Loucy (cell line): Measurements from ENCODE around the gene LVRN.

Source experiments
- H2AFZ ChIP-seq: fragments of 200-600 bp; sonication (generic); 2 replicates; pipeline ENCODE4 v1.6.0; 2016; ENCODE audit warnings: antibody characterized with exemption, mild to moderate bottlenecking, low read length, moderate library complexity
- H3F3A ChIP-seq: fragments of 200-600 bp; 2 replicates; pipeline ENCODE4 v1.6.0; 2016; ENCODE audit warnings: antibody characterized with exemption, low read depth, mild to moderate bottlenecking
- H3K27me3 ChIP-seq: fragments of 200-600 bp; sonication (generic); 2 replicates; pipeline ENCODE4 v1.6.1; 2014; ENCODE audit warnings: low read length, mild to moderate bottlenecking; ENCODE audit not compliant: insufficient read depth, poor library complexity, severe bottlenecking
- H3K36me3 ChIP-seq: fragments of 200-600 bp; sonication (generic); 2 replicates; pipeline ENCODE4 v1.6.1; 2016; ENCODE audit warnings: low read length; ENCODE audit not compliant: insufficient read depth
- H3K4me1 ChIP-seq: fragments of 200-600 bp; sonication (generic); 2 replicates; pipeline ENCODE4 v1.5.1; 2014; ENCODE audit warnings: low read length, mild to moderate bottlenecking; ENCODE audit not compliant: insufficient read depth, poor library complexity, severe bottlenecking
- H3K4me2 ChIP-seq: fragments of 200-600 bp; sonication (generic); 2 replicates; pipeline ENCODE4 v1.6.0; 2014; ENCODE audit warnings: antibody characterized with exemption, low read length, low read depth, mild to moderate bottlenecking; ENCODE audit not compliant: poor library complexity, severe bottlenecking
- H3K4me3 ChIP-seq: fragments of 200-600 bp; sonication (generic); 2 replicates; pipeline ENCODE4 v1.5.1; 2014; ENCODE audit warnings: low read length, mild to moderate bottlenecking, mixed read lengths; ENCODE audit not compliant: poor library complexity, severe bottlenecking
- H3K79me2 ChIP-seq: fragments of 200-600 bp; sonication (generic); 2 replicates; pipeline ENCODE4 v1.6.1; 2014; ENCODE audit warnings: low read length; ENCODE audit not compliant: insufficient read depth
- H3K9ac ChIP-seq: fragments of 200-600 bp; sonication (generic); 2 replicates; pipeline ENCODE4 v1.6.0; 2014; ENCODE audit warnings: mild to moderate bottlenecking, low read depth, low read length, moderate library complexity; ENCODE audit not compliant: poor library complexity, severe bottlenecking
- H3K9me2 ChIP-seq: fragments of 200-600 bp; sonication (generic); replicated peaks from 2 replicates; pipeline ENCODE4 v1.6.1; 2016; ENCODE audit warnings: low read depth, low read length, mixed read lengths
- H3K9me3 ChIP-seq: fragments of 200-600 bp; sonication (generic); 2 replicates; pipeline ENCODE4 v1.6.1; 2014; ENCODE audit warnings: mild to moderate bottlenecking, antibody characterized with exemption, low read length, low read depth; ENCODE audit not compliant: insufficient read depth
- H4K20me1 ChIP-seq: fragments of 200-600 bp; sonication (generic); 2 replicates; pipeline ENCODE4 v1.6.0; 2014; ENCODE audit warnings: antibody characterized with exemption, low read length, mild to moderate bottlenecking; ENCODE audit not compliant: insufficient read depth, poor library complexity, severe bottlenecking
- EZH2phosphoT487 ChIP-seq: fragments of 200-600 bp; IDR thresholded peaks from 2 replicates; pipeline ENCODE4 v1.6.1; 2018; ENCODE audit warnings: antibody characterized with exemption, mild to moderate bottlenecking, moderate library complexity, borderline replicate concordance
- TF ChIP-seq, protein P1 (sequence below): fragments of 200-600 bp; sonication (generic); conservative IDR thresholded peaks from 2 replicates; pipeline ENCODE4 v1.5.1; 2014; ENCODE audit warnings: mild to moderate bottlenecking, antibody characterized with exemption, low read length

The LVRN gene

DNA sequence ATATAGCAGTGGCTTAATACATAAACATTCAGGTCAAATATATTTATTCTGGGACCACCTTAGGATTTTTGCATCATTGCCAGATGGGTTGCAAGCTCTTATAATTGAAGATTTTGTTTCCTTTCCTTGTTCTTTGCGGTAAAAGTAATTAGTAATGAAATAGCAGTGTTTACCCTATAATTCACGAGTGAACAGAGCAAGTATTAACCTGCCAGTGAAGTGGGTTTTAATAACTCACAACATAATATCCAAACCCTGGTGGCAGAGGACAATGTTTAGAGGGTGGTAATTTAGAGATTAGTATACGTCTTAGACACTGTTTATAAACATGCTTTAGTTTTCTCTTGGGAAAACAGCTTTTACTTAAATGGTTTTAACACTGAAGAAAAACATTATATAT is 81.8 kb downstream of the LVRN start:
- no peaks in the 10 kb centered on the region for H3K9me2 ChIP-seq
- no peak overlapping the region for H3K9ac ChIP-seq
- no peaks in the 10 kb centered on the region for H3K79me2 ChIP-seq
- H3F3A ChIP-seq, result no peaks in the 10 kb centered on the region
- H3K4me2 ChIP-seq, result no peak overlapping the region
- H4K20me1 ChIP-seq, result no peaks in the 10 kb centered on the region
- H3K27me3 ChIP-seq, result no peaks in the 10 kb centered on the region
- H3K9me3 ChIP-seq, result no peaks in the 10 kb centered on the region
- H3K4me1 ChIP-seq, result peaks cover 6% of the 10 kb centered on the region
- H3K4me3 ChIP-seq, result no peak overlapping the region
- H3K36me3 ChIP-seq, result no peaks in the 10 kb centered on the region
- TF ChIP-seq, protein P1, sequence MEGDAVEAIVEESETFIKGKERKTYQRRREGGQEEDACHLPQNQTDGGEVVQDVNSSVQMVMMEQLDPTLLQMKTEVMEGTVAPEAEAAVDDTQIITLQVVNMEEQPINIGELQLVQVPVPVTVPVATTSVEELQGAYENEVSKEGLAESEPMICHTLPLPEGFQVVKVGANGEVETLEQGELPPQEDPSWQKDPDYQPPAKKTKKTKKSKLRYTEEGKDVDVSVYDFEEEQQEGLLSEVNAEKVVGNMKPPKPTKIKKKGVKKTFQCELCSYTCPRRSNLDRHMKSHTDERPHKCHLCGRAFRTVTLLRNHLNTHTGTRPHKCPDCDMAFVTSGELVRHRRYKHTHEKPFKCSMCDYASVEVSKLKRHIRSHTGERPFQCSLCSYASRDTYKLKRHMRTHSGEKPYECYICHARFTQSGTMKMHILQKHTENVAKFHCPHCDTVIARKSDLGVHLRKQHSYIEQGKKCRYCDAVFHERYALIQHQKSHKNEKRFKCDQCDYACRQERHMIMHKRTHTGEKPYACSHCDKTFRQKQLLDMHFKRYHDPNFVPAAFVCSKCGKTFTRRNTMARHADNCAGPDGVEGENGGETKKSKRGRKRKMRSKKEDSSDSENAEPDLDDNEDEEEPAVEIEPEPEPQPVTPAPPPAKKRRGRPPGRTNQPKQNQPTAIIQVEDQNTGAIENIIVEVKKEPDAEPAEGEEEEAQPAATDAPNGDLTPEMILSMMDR, result no peak
- TF ChIP-seq EZH2phosphoT487, result no peak
- H2AFZ ChIP-seq, result no peak overlapping the region

DNA sequence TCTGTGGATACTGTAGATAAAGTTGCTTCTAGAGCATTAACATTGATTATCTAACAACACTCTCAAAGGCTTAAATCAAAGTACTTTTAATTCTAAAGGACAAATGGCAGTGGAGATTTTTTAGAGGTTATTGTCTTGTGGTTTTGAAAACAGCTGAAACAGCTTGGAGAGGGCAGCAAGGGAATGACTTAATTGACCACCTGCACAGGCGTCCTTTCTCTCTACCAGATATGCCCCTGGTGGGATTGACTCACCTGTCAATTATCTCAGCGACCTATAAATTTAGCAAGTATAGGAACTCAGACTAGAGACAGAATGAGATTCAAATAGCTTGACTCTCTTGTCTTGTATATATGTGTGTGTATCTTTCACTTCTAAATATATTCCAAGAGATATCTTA is 83.5 kb downstream of the LVRN start:
- Histone ChIP-seq H3K9me2 (no peaks in the 10 kb centered on the region), H2AFZ (no peak overlapping the region), H3K4me2 (no peak overlapping the region), H3F3A (no peaks in the 10 kb centered on the region), H3K79me2 (no peaks in the 10 kb centered on the region), H3K4me3 (no peak overlapping the region), H3K27me3 (no peaks in the 10 kb centered on the region), H3K36me3 (no peaks in the 10 kb centered on the region), H3K9ac (no peak overlapping the region), H3K4me1 (no peaks in the 10 kb centered on the region), H4K20me1 (no peaks in the 10 kb centered on the region), H3K9me3 (no peaks in the 10 kb centered on the region)
- TF ChIP-seq, protein P1, result no peak
- no peak for TF ChIP-seq EZH2phosphoT487

DNA sequence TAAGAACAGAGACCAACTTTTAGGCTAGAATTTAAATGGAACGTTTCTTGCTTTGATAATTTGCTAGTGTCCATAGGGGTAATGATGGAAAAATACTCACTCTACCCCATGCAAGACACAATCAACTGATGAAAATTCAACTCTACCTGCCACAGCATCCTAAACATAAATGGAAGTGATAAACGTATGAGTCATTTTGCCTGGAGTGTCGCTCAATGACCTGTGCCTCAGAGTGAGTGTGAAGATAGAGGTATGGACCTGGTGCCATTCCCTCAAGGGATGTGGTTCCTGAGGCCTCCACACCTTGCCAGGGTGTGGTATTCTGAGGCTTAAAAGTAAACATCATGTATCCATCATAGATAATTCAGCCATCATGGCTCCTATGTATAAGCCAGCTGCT is 84.0 kb downstream of the LVRN start:
- Histone ChIP-seq H3K4me1 (no peaks in the 10 kb centered on the region), H4K20me1 (no peaks in the 10 kb centered on the region), H3K4me3 (no peak overlapping the region), H3K4me2 (no peak overlapping the region), H2AFZ (no peak overlapping the region), H3K9me2 (no peaks in the 10 kb centered on the region), H3K9ac (no peak overlapping the region), H3K79me2 (no peaks in the 10 kb centered on the region), H3K36me3 (no peaks in the 10 kb centered on the region), H3F3A (no peaks in the 10 kb centered on the region), H3K9me3 (no peaks in the 10 kb centered on the region), H3K27me3 (no peaks in the 10 kb centered on the region)
- TF ChIP-seq EZH2phosphoT487, result no peak
- TF ChIP-seq, protein P1, result no peak
